Loucy (cell line): ENCODE measurements around the gene ZNF639.

Experiments used
- H2AFZ ChIP-seq: fragments of 200-600 bp; sonication (generic); 2 replicates; pipeline ENCODE4 v1.6.0; 2016; ENCODE audit warnings: antibody characterized with exemption, mild to moderate bottlenecking, low read length, moderate library complexity
- H3F3A ChIP-seq: fragments of 200-600 bp; 2 replicates; pipeline ENCODE4 v1.6.0; 2016; ENCODE audit warnings: antibody characterized with exemption, low read depth, mild to moderate bottlenecking
- H3K27me3 ChIP-seq: fragments of 200-600 bp; sonication (generic); 2 replicates; pipeline ENCODE4 v1.6.1; 2014; ENCODE audit warnings: low read length, mild to moderate bottlenecking; ENCODE audit not compliant: insufficient read depth, poor library complexity, severe bottlenecking
- H3K36me3 ChIP-seq: fragments of 200-600 bp; sonication (generic); 2 replicates; pipeline ENCODE4 v1.6.1; 2016; ENCODE audit warnings: low read length; ENCODE audit not compliant: insufficient read depth
- H3K4me1 ChIP-seq: fragments of 200-600 bp; sonication (generic); 2 replicates; pipeline ENCODE4 v1.5.1; 2014; ENCODE audit warnings: low read length, mild to moderate bottlenecking; ENCODE audit not compliant: insufficient read depth, poor library complexity, severe bottlenecking
- H3K4me2 ChIP-seq: fragments of 200-600 bp; sonication (generic); 2 replicates; pipeline ENCODE4 v1.6.0; 2014; ENCODE audit warnings: antibody characterized with exemption, low read length, low read depth, mild to moderate bottlenecking; ENCODE audit not compliant: poor library complexity, severe bottlenecking
- H3K4me3 ChIP-seq: fragments of 200-600 bp; sonication (generic); 2 replicates; pipeline ENCODE4 v1.5.1; 2014; ENCODE audit warnings: low read length, mild to moderate bottlenecking, mixed read lengths; ENCODE audit not compliant: poor library complexity, severe bottlenecking
- H3K79me2 ChIP-seq: fragments of 200-600 bp; sonication (generic); 2 replicates; pipeline ENCODE4 v1.6.1; 2014; ENCODE audit warnings: low read length; ENCODE audit not compliant: insufficient read depth
- H3K9ac ChIP-seq: fragments of 200-600 bp; sonication (generic); 2 replicates; pipeline ENCODE4 v1.6.0; 2014; ENCODE audit warnings: mild to moderate bottlenecking, low read depth, low read length, moderate library complexity; ENCODE audit not compliant: poor library complexity, severe bottlenecking
- H3K9me2 ChIP-seq: fragments of 200-600 bp; sonication (generic); replicated peaks from 2 replicates; pipeline ENCODE4 v1.6.1; 2016; ENCODE audit warnings: low read depth, low read length, mixed read lengths
- H3K9me3 ChIP-seq: fragments of 200-600 bp; sonication (generic); 2 replicates; pipeline ENCODE4 v1.6.1; 2014; ENCODE audit warnings: mild to moderate bottlenecking, antibody characterized with exemption, low read length, low read depth; ENCODE audit not compliant: insufficient read depth
- H4K20me1 ChIP-seq: fragments of 200-600 bp; sonication (generic); 2 replicates; pipeline ENCODE4 v1.6.0; 2014; ENCODE audit warnings: antibody characterized with exemption, low read length, mild to moderate bottlenecking; ENCODE audit not compliant: insufficient read depth, poor library complexity, severe bottlenecking
- EZH2phosphoT487 ChIP-seq: fragments of 200-600 bp; IDR thresholded peaks from 2 replicates; pipeline ENCODE4 v1.6.1; 2018; ENCODE audit warnings: antibody characterized with exemption, mild to moderate bottlenecking, moderate library complexity, borderline replicate concordance
- TF ChIP-seq, protein P1 (sequence below): fragments of 200-600 bp; sonication (generic); conservative IDR thresholded peaks from 2 replicates; pipeline ENCODE4 v1.5.1; 2014; ENCODE audit warnings: mild to moderate bottlenecking, antibody characterized with exemption, low read length

Gene ZNF639

DNA sequence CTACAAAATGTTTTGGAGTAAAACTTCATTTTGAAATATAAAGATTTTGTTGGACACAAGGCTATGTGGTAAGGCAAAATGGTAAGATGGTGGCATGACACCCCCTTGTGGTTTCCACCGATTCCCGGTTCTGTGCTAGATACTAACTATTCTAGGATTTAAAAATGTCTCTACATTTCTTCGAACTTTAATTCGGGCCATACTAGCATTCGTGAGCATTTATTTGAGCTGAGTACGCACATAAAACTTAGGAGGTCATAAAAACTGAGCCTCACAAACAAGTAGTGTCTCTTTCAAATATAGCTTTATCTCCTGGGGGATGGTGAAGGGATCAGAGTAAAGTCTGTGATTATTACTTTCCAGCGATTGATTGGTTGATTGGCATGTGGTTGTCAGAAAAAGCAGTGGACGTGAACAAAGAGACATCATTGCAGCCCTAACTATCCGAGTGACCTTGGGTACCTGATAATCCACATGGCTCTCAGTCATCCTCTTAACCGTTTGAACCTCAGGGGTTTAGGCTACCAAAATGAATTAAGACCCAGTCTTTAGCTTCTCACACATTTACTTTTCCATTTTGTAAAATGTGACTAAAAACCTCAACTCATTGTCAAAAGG is 1.1 kb upstream of the ZNF639 start:
- peak overlapping the region; percentile 82 for H3K4me2 ChIP-seq
- TF ChIP-seq EZH2phosphoT487: no peak
- TF ChIP-seq, protein P1, sequence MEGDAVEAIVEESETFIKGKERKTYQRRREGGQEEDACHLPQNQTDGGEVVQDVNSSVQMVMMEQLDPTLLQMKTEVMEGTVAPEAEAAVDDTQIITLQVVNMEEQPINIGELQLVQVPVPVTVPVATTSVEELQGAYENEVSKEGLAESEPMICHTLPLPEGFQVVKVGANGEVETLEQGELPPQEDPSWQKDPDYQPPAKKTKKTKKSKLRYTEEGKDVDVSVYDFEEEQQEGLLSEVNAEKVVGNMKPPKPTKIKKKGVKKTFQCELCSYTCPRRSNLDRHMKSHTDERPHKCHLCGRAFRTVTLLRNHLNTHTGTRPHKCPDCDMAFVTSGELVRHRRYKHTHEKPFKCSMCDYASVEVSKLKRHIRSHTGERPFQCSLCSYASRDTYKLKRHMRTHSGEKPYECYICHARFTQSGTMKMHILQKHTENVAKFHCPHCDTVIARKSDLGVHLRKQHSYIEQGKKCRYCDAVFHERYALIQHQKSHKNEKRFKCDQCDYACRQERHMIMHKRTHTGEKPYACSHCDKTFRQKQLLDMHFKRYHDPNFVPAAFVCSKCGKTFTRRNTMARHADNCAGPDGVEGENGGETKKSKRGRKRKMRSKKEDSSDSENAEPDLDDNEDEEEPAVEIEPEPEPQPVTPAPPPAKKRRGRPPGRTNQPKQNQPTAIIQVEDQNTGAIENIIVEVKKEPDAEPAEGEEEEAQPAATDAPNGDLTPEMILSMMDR: peak; percentile 67
- no peaks in the 10 kb centered on the region for H3K9me3 ChIP-seq
- peak overlapping the region; percentile 94 for H2AFZ ChIP-seq
- H3K4me1 ChIP-seq: peaks cover 32% of the 10 kb centered on the region
- H4K20me1 ChIP-seq: peaks cover 34% of the 10 kb centered on the region
- no peaks in the 10 kb centered on the region for H3K9me2 ChIP-seq
- H3K36me3 ChIP-seq: no peaks in the 10 kb centered on the region
- peak overlapping the region; percentile 65 for H3K9ac ChIP-seq
- no peaks in the 10 kb centered on the region for H3F3A ChIP-seq
- no peaks in the 10 kb centered on the region for H3K27me3 ChIP-seq
- H3K4me3 ChIP-seq: peak overlapping the region; percentile 86
- H3K79me2 ChIP-seq: peaks cover 38% of the 10 kb centered on the region

DNA sequence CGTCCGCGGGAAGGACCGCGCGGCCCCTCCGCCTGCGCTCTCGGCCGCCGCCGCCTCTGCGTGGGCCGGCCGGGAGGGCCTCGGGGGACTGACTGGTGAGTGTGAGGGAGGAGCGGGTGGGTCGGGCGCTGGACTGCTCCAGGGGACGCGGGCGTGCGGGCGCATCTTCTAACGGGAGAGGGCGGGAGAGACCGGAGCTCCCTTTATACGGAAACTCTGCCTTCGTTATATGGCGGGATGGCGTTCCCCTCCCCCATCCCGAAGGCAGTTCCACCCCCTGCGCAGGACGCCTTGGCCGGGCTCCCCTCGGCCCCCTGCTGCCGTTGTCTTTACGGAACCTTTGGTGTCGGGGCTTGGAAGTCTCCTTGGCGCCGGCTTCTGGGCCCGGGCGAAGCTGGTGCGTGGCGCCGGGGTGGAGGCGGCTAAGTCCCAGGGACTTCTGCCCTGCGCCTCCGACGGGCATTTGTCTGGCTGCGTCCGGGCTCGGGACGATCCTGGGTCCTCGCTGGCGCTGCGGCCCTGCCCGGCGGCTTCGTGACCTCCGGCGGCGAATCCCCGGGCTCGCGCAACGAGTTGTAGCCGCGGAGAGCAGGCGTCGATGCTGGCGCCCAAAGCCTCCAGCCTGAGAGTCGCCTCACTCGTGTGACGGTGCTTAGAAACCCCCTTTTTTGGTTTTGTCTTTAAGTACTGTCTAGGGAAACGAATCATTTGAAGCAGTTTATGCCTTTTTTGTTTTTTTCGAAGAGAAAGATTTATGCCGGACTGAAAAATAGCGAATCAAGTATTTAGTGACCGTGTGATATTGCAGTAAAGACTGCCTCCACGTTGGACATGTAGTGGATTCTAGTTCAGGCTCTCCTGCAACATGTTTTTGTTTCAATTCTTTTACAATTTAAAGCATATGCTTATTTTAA is 623 bp downstream of the ZNF639 start:
- H3K4me1 ChIP-seq: peaks cover 47% of the 10 kb centered on the region
- no peaks in the 10 kb centered on the region for H3K9me2 ChIP-seq
- no peaks in the 10 kb centered on the region for H3K9me3 ChIP-seq
- peak overlapping the region; percentile 43 for H2AFZ ChIP-seq
- peaks cover 7% of the 10 kb centered on the region; the same call in 1 of the 2 replicates for H3K36me3 ChIP-seq
- H3K4me2 ChIP-seq: peak overlapping the region; percentile 91
- peak overlapping the region; percentile 87 for H3K9ac ChIP-seq
- 0 out of 2 replicates have a peak, but pooled peaks cover 3% of the 10 kb centered on the region for H3F3A ChIP-seq
- H4K20me1 ChIP-seq: peaks cover 50% of the 10 kb centered on the region
- peaks cover 55% of the 10 kb centered on the region for H3K79me2 ChIP-seq
- peak overlapping the region; percentile 86 for H3K4me3 ChIP-seq
- TF ChIP-seq, protein P1: no peak
- no peak for TF ChIP-seq EZH2phosphoT487
- H3K27me3 ChIP-seq: no peaks in the 10 kb centered on the region

- peak overlapping the region; percentile 91 for H3K4me2 ChIP-seq
- H3K9me3 ChIP-seq: no peaks in the 10 kb centered on the region
- peak overlapping the region; percentile 86 for H3K4me3 ChIP-seq
- H3K9me2 ChIP-seq: no peaks in the 10 kb centered on the region
- peaks cover 48% of the 10 kb centered on the region for H3K4me1 ChIP-seq
- H3K36me3 ChIP-seq: peaks cover 16% of the 10 kb centered on the region; the same call in 1 of the 2 replicates
- H4K20me1 ChIP-seq: peaks cover 58% of the 10 kb centered on the region
- 0 out of 2 replicates have a peak, but pooled peaks cover 3% of the 10 kb centered on the region for H3F3A ChIP-seq
- peak overlapping the region; percentile 87 for H3K9ac ChIP-seq
- H3K79me2 ChIP-seq: peaks cover 63% of the 10 kb centered on the region
- H2AFZ ChIP-seq: no peak overlapping the region
- H3K27me3 ChIP-seq: no peaks in the 10 kb centered on the region
- no peak for TF ChIP-seq EZH2phosphoT487
- TF ChIP-seq, protein P1: no peak
Observed at GRCh38 chr3:179324270-179324754, 1.5 kb downstream of the ZNF639 start.
